ENCODE measurements around the gene PHAX.
A peak's percentile ranks its signal among the peaks of the same experiment; 100 is the strongest.
"Not testable (repeated sequence)": the region's sequence is repeated elsewhere in the genome, so short reads cannot be mapped to it uniquely, and the experiment has no call there.

PHAX gene

GRCh38 chr5:126599971-126600630 lies 646 bp upstream of the PHAX start:
- Histone ChIP-seq H3K36me3 (ENCODE audit: control insufficient read depth in 5 of 5, insufficient read depth in 5 of 5, low read length in 5 of 5) (peaks cover 5 to 19% (median 14%) of the 10 kb centered on the region in 5 donors), H3K4me1 (ENCODE audit: control insufficient read depth in 5 of 5, insufficient read depth in 5 of 5, low read length in 5 of 5) (peaks cover 2 to 25% (median 23%) of the 10 kb centered on the region in 5 donors), H3K27ac (ENCODE audit: low read depth, low read length) (peak overlapping the region; percentile 79), H3K9ac (ENCODE audit: low read length in 5 of 5) (peak overlapping the region in 1 of 5 donors; percentile 54), H3K4me3 (ENCODE audit: low read depth in 1 of 5, low read length in 5 of 5) (peak overlapping the region; percentile 69 to 100 (median 97))
- H3K27me3 ChIP-seq (ENCODE audit: control insufficient read depth in 5 of 5, insufficient read depth in 4 of 5, low read length in 5 of 5); H3K9me3 ChIP-seq (ENCODE audit: control insufficient read depth in 5 of 5, low read length in 5 of 5): not testable (repeated sequence)

- Histone ChIP-seq H3K27ac (ENCODE audit: low read depth, low read length) (no peak overlapping the region), H3K27me3 (ENCODE audit: control insufficient read depth in 5 of 5, insufficient read depth in 4 of 5, low read length in 5 of 5) (no peaks in the 10 kb centered on the region), H3K4me1 (ENCODE audit: control insufficient read depth in 5 of 5, insufficient read depth in 5 of 5, low read length in 5 of 5) (peaks cover 2 to 33% (median 28%) of the 10 kb centered on the region in 5 donors), H3K9me3 (ENCODE audit: control insufficient read depth in 5 of 5, low read length in 5 of 5) (no peaks in the 10 kb centered on the region), H3K9ac (ENCODE audit: low read length in 5 of 5) (no peak overlapping the region), H3K36me3 (ENCODE audit: control insufficient read depth in 5 of 5, insufficient read depth in 5 of 5, low read length in 5 of 5) (peaks cover 5 to 34% (median 23%) of the 10 kb centered on the region in 5 donors), H3K4me3 (ENCODE audit: low read depth in 1 of 5, low read length in 5 of 5) (no peak overlapping the region)
These were observed 2.8 kb downstream of the PHAX start for GRCh38 chr5:126603402-126603991.

GRCh38 chr5:126605525-126605924 lies 4.8 kb downstream of the PHAX start:
- Histone ChIP-seq H3K27me3 (ENCODE audit: control insufficient read depth in 5 of 5, insufficient read depth in 4 of 5, low read length in 5 of 5) (no peaks in the 10 kb centered on the region), H3K9ac (ENCODE audit: low read length in 5 of 5) (peak overlapping the region in 1 of 5 donors; percentile 45), H3K27ac (ENCODE audit: low read depth, low read length) (no peak overlapping the region), H3K4me1 (ENCODE audit: control insufficient read depth in 5 of 5, insufficient read depth in 5 of 5, low read length in 5 of 5) (peaks cover 2 to 30% (median 23%) of the 10 kb centered on the region in 5 donors), H3K4me3 (ENCODE audit: low read depth in 1 of 5, low read length in 5 of 5) (no peak overlapping the region), H3K36me3 (ENCODE audit: control insufficient read depth in 5 of 5, insufficient read depth in 5 of 5, low read length in 5 of 5) (peaks cover 5 to 53% (median 30%) of the 10 kb centered on the region in 5 donors), H3K9me3 (ENCODE audit: control insufficient read depth in 5 of 5, low read length in 5 of 5) (no peaks in the 10 kb centered on the region)

- H3K36me3 ChIP-seq (ENCODE audit: control insufficient read depth in 5 of 5, insufficient read depth in 5 of 5, low read length in 5 of 5), result peaks cover under 1 to 55% (median 15%) of the 10 kb centered on the region in 5 donors
These were observed 9.4 kb downstream of the PHAX start for GRCh38 chr5:126610160-126610559.

GRCh38 chr5:126610616-126611015 lies 9.9 kb downstream of the PHAX start:
- Histone ChIP-seq H3K9ac (ENCODE audit: low read length in 5 of 5) (no peak overlapping the region), H3K9me3 (ENCODE audit: control insufficient read depth in 5 of 5, low read length in 5 of 5) (no peaks in the 10 kb centered on the region), H3K27me3 (ENCODE audit: control insufficient read depth in 5 of 5, insufficient read depth in 4 of 5, low read length in 5 of 5) (no peaks in the 10 kb centered on the region), H3K27ac (ENCODE audit: low read depth, low read length) (no peak overlapping the region), H3K4me3 (ENCODE audit: low read depth in 1 of 5, low read length in 5 of 5) (no peak overlapping the region), H3K4me1 (ENCODE audit: control insufficient read depth in 5 of 5, insufficient read depth in 5 of 5, low read length in 5 of 5) (peaks cover 0 to 8% (median 5%) of the 10 kb centered on the region in 5 donors), H3K36me3 (ENCODE audit: control insufficient read depth in 5 of 5, insufficient read depth in 5 of 5, low read length in 5 of 5) (peaks cover 3 to 51% (median 17%) of the 10 kb centered on the region in 5 donors)

More at GRCh38 chr5:126610160-126610559, 9.4 kb downstream of the PHAX start:
- no peaks in the 10 kb centered on the region for H3K9me3 ChIP-seq (ENCODE audit: control insufficient read depth in 5 of 5, low read length in 5 of 5)
- H3K27ac ChIP-seq (ENCODE audit: low read depth, low read length), result no peak overlapping the region
- H3K4me3 ChIP-seq (ENCODE audit: low read depth in 1 of 5, low read length in 5 of 5), result no peak overlapping the region
- no peaks in the 10 kb centered on the region for H3K27me3 ChIP-seq (ENCODE audit: control insufficient read depth in 5 of 5, insufficient read depth in 4 of 5, low read length in 5 of 5)
- peaks cover 0 to 12% (median 8%) of the 10 kb centered on the region in 5 donors for H3K4me1 ChIP-seq (ENCODE audit: control insufficient read depth in 5 of 5, insufficient read depth in 5 of 5, low read length in 5 of 5)
- H3K9ac ChIP-seq (ENCODE audit: low read length in 5 of 5), result no peak overlapping the region

GRCh38 chr5:126613941-126614592 lies 13.3 kb downstream of the PHAX start:
- H3K36me3 ChIP-seq (ENCODE audit: control insufficient read depth in 5 of 5, insufficient read depth in 5 of 5, low read length in 5 of 5), result peaks cover 6 to 52% (median 24%) of the 10 kb centered on the region in 5 donors
- no peak overlapping the region for H3K4me3 ChIP-seq (ENCODE audit: low read depth in 1 of 5, low read length in 5 of 5)
- no peak overlapping the region for H3K27ac ChIP-seq (ENCODE audit: low read depth, low read length)
- H3K9me3 ChIP-seq (ENCODE audit: control insufficient read depth in 5 of 5, low read length in 5 of 5), result no peaks in the 10 kb centered on the region
- H3K9ac ChIP-seq (ENCODE audit: low read length in 5 of 5), result no peak overlapping the region
- no peaks in the 10 kb centered on the region for H3K4me1 ChIP-seq (ENCODE audit: control insufficient read depth in 5 of 5, insufficient read depth in 5 of 5, low read length in 5 of 5)
- no peaks in the 10 kb centered on the region for H3K27me3 ChIP-seq (ENCODE audit: control insufficient read depth in 5 of 5, insufficient read depth in 4 of 5, low read length in 5 of 5)

- Histone ChIP-seq H3K27me3 (ENCODE audit: control insufficient read depth in 5 of 5, insufficient read depth in 4 of 5, low read length in 5 of 5) (no peaks in the 10 kb centered on the region), H3K4me1 (ENCODE audit: control insufficient read depth in 5 of 5, insufficient read depth in 5 of 5, low read length in 5 of 5) (no peaks in the 10 kb centered on the region), H3K9me3 (ENCODE audit: control insufficient read depth in 5 of 5, low read length in 5 of 5) (no peaks in the 10 kb centered on the region), H3K27ac (ENCODE audit: low read depth, low read length) (no peak overlapping the region), H3K9ac (ENCODE audit: low read length in 5 of 5) (no peak overlapping the region), H3K36me3 (ENCODE audit: control insufficient read depth in 5 of 5, insufficient read depth in 5 of 5, low read length in 5 of 5) (peaks cover 14 to 49% (median 24%) of the 10 kb centered on the region in 5 donors), H3K4me3 (ENCODE audit: low read depth in 1 of 5, low read length in 5 of 5) (no peak overlapping the region)
These were observed 14.5 kb downstream of the PHAX start for GRCh38 chr5:126615286-126615685.

- H3K9ac ChIP-seq (ENCODE audit: low read length in 5 of 5); H3K4me3 ChIP-seq (ENCODE audit: low read depth in 1 of 5, low read length in 5 of 5); H3K9me3 ChIP-seq (ENCODE audit: control insufficient read depth in 5 of 5, low read length in 5 of 5); H3K27me3 ChIP-seq (ENCODE audit: control insufficient read depth in 5 of 5, insufficient read depth in 4 of 5, low read length in 5 of 5); H3K27ac ChIP-seq (ENCODE audit: low read depth, low read length); H3K4me1 ChIP-seq (ENCODE audit: control insufficient read depth in 5 of 5, insufficient read depth in 5 of 5, low read length in 5 of 5): not testable (repeated sequence)
- H3K36me3 ChIP-seq (ENCODE audit: control insufficient read depth in 5 of 5, insufficient read depth in 5 of 5, low read length in 5 of 5), result peaks cover 16 to 45% (median 24%) of the 10 kb centered on the region in 5 donors
These were observed 16.9 kb downstream of the PHAX start for GRCh38 chr5:126617603-126618002.

GRCh38 chr5:126619781-126620180 lies 19.0 kb downstream of the PHAX start:
- H3K9me3 ChIP-seq (ENCODE audit: control insufficient read depth in 5 of 5, low read length in 5 of 5), result no peaks in the 10 kb centered on the region
- H3K4me3 ChIP-seq (ENCODE audit: low read depth in 1 of 5, low read length in 5 of 5), result no peak overlapping the region
- no peaks in the 10 kb centered on the region for H3K4me1 ChIP-seq (ENCODE audit: control insufficient read depth in 5 of 5, insufficient read depth in 5 of 5, low read length in 5 of 5)
- no peaks in the 10 kb centered on the region for H3K27me3 ChIP-seq (ENCODE audit: control insufficient read depth in 5 of 5, insufficient read depth in 4 of 5, low read length in 5 of 5)
- H3K36me3 ChIP-seq (ENCODE audit: control insufficient read depth in 5 of 5, insufficient read depth in 5 of 5, low read length in 5 of 5), result peaks cover 21 to 45% (median 31%) of the 10 kb centered on the region in 5 donors
- H3K27ac ChIP-seq (ENCODE audit: low read depth, low read length), result no peak overlapping the region
- no peak overlapping the region for H3K9ac ChIP-seq (ENCODE audit: low read length in 5 of 5)

GRCh38 chr5:126624534-126624933 lies 23.8 kb downstream of the PHAX start:
- Histone ChIP-seq H3K27ac (ENCODE audit: low read depth, low read length) (no peak overlapping the region), H3K9ac (ENCODE audit: low read length in 5 of 5) (no peak overlapping the region), H3K36me3 (ENCODE audit: control insufficient read depth in 5 of 5, insufficient read depth in 5 of 5, low read length in 5 of 5) (peaks cover 15 to 40% (median 24%) of the 10 kb centered on the region in 5 donors), H3K4me3 (ENCODE audit: low read depth in 1 of 5, low read length in 5 of 5) (no peak overlapping the region), H3K27me3 (ENCODE audit: control insufficient read depth in 5 of 5, insufficient read depth in 4 of 5, low read length in 5 of 5) (no peaks in the 10 kb centered on the region), H3K9me3 (ENCODE audit: control insufficient read depth in 5 of 5, low read length in 5 of 5) (no peaks in the 10 kb centered on the region), H3K4me1 (ENCODE audit: control insufficient read depth in 5 of 5, insufficient read depth in 5 of 5, low read length in 5 of 5) (no peaks in the 10 kb centered on the region)

All from subcutaneous abdominal adipose tissue (tissue), 5 donors.